GM18508 (cell line): ENCODE data around the gene MAP3K14.

Experiments used
- ATAC-seq: cut with Tn5 transposase; IDR thresholded peaks from one replicate; pipeline ENCODE4 v1.9.1; 2021; ENCODE audit warnings: moderate number of reproducible peaks; ENCODE audit not compliant: insufficient read depth, unreplicated experiment

MAP3K14 gene

GRCh38 chr17:45318561-45319230 is 1.9 kb upstream of the MAP3K14 start:
- ATAC-seq: no peak

- ATAC-seq: peak; percentile 61
These were observed 500 bp upstream of the MAP3K14 start for GRCh38 chr17:45317111-45317928.

- ATAC-seq: no peak
These were observed 979 bp downstream of the MAP3K14 start for GRCh38 chr17:45315648-45316433.

- no peak for ATAC-seq
These were observed 1.8 kb downstream of the MAP3K14 start for GRCh38 chr17:45314741-45315647.

- ATAC-seq: no peak
These were observed 2.7 kb downstream of the MAP3K14 start for GRCh38 chr17:45313996-45314740.

- ATAC-seq: no peak
These were observed 3.4 kb downstream of the MAP3K14 start for GRCh38 chr17:45313421-45313771.

GRCh38 chr17:45312477-45313420 is 4.1 kb downstream of the MAP3K14 start:
- ATAC-seq: no peak

GRCh38 chr17:45311760-45312476 is 4.9 kb downstream of the MAP3K14 start:
- ATAC-seq: no peak

GRCh38 chr17:45311401-45311759 is 5.4 kb downstream of the MAP3K14 start:
- no peak for ATAC-seq

- ATAC-seq: no peak
These were observed 6.2 kb downstream of the MAP3K14 start for GRCh38 chr17:45310380-45311324.

GRCh38 chr17:45309400-45309799 is 7.4 kb downstream of the MAP3K14 start:
- no peak for ATAC-seq

- ATAC-seq: no peak
These were observed 8.0 kb downstream of the MAP3K14 start for GRCh38 chr17:45308840-45309239.

- no peak for ATAC-seq
These were observed 8.8 kb downstream of the MAP3K14 start for GRCh38 chr17:45308016-45308365.

GRCh38 chr17:45307290-45308015 is 9.4 kb downstream of the MAP3K14 start:
- ATAC-seq: no peak

GRCh38 chr17:45306623-45307022 is 10.2 kb downstream of the MAP3K14 start:
- ATAC-seq: no peak

GRCh38 chr17:45306094-45306493 is 10.7 kb downstream of the MAP3K14 start:
- ATAC-seq: no peak
